Subcutaneous adipose tissue (tissue), 4 donors: ENCODE data around the gene C1orf115. TPM values are rescaled to one million over a fixed set of nuclear protein-coding genes. Genes with fewer than 3 reads are reported as not detected.

Experiments
- CTCF ChIP-seq: fragments of 450-650 bp; IDR thresholded peaks from one replicate; pipeline ENCODE4 v1.5.1; 2016; ENCODE audit warnings: low read depth, mild to moderate bottlenecking, control low read depth, antibody characterized with exemption, moderate library complexity
- total RNA-seq, 4 donors: library from RNA; depleted of rRNA; stranded (reverse); fragments of >200 nt; gene quantifications; one replicate each; pipeline ENCODE4 v1.1.0, GENCODE V29; 2016

C1orf115 gene
- total RNA-seq, 4 donors from 2014 or later, result 29.5 to 63.9 (median 36.1) TPM

GRCh38 chr1:220670365-220670764 is 19.8 kb upstream of the C1orf115 start:
- no peak for TF ChIP-seq CTCF

- no peak for TF ChIP-seq CTCF
Measured at GRCh38 chr1:220673921-220674320, 16.2 kb upstream of the C1orf115 start.

- no peak for TF ChIP-seq CTCF
Measured at GRCh38 chr1:220677251-220677650, 12.9 kb upstream of the C1orf115 start.

DNA sequence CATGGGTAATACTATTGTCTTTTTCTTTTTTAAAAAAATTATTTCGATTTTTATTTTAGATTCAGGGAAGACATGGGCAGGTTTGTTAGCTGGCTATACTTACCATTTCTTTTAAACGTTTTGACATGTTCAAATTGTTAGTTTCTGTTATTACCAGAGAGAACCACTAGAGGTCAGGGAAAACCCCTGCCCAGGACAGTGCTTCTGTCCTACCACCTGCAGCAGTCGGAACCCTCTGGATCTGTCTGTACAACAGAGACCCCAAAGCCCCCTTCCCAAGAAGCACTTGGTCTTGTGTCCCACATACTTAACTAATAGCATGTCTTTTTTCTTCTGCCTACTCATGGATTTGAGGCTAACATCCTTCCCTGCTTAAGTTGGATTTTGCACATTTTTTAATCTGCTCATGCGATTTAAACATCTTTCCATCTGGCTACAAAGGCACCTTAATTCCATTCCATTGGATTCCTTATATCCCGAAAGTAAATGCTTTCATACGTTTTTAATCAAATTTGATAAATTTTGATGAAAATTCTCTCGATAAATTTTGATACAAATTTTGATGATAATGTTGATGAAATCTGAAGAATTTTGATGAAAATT is 10.0 kb upstream of the C1orf115 start:
- TF ChIP-seq CTCF, result no peak

GRCh38 chr1:220681220-220681880 is 8.8 kb upstream of the C1orf115 start:
- no peak for TF ChIP-seq CTCF

GRCh38 chr1:220682901-220683576 is 7.1 kb upstream of the C1orf115 start:
- TF ChIP-seq CTCF, result no peak

DNA sequence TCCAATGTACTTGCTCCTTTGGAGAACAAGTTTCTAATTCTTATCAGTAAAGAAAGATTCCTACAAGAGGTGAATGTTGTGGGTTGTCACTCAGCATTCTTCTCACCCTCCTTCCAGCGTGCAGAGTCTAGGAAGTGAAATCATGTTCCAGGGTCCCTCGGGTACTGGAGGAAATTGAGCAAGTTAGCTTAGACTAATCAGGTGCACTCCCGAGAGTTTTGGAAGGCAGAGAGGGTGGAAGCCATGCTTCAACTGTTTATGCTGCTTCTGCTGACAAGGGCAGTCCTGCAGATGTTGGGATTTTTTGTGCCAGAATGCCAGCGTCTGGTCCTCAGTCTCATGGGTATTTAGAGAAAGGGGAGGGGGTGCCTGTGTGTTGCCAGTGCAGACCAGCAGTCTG is 5.3 kb upstream of the C1orf115 start:
- no peak for TF ChIP-seq CTCF
